H1 (cell line): ENCODE data around the gene SLX9. TPM values are rescaled to one million over a fixed set of nuclear protein-coding genes. Genes with fewer than 3 reads are reported as not detected.

Source experiments
- CTCF ChIA-PET: fragments of 300-600 bp; sonication (Branson Sonifier 250); formaldehyde crosslinking; loops from one replicate; lab custom pipeline; 2021; ENCODE audit not compliant: partially characterized antibody; lab: Charles Lee
- POLR2A ChIA-PET: fragments of 300-600 bp; sonication (Branson Sonifier 250); formaldehyde crosslinking; loops from one replicate; lab custom pipeline; 2021; ENCODE audit warnings: inconsistent platforms; ENCODE audit not compliant: partially characterized antibody; lab: Charles Lee
- DNase-seq, 2 experiments: peaks; one replicate each; pipeline versions ENCODE4 v3.0.0 to v3.0.0-alpha.2; 2010 to 2022; ENCODE audit warnings: low spot score in 2 of 2, low read depth in 1 of 2, mixed read lengths in 1 of 2
- FAIRE-seq: peaks from 2 replicates; lab custom pipeline; 2011; peaks lifted over from hg19 to GRCh38; lab: Jason Lieb, UNC
- H2AFZ ChIP-seq: 2 replicates; pipeline ENCODE4 v1.8.1; 2012; ENCODE audit warnings: low read length, inconsistent platforms
- H2AK5ac ChIP-seq: 2 replicates; pipeline ENCODE4 v1.6.1; 2013; ENCODE audit warnings: low read depth, low read length
- H2BK120ac ChIP-seq: replicated peaks from 2 replicates; pipeline ENCODE3; 2013; ENCODE audit warnings: low read depth, low read length, inconsistent platforms
- H2BK12ac ChIP-seq: 2 replicates; pipeline ENCODE4 v1.6.1; 2013; ENCODE audit warnings: low read depth, low read length
- H2BK15ac ChIP-seq: 2 replicates; pipeline ENCODE4 v1.6.1; 2013; ENCODE audit warnings: low read length
- H2BK20ac ChIP-seq: 2 replicates; pipeline ENCODE4 v1.6.1; 2013; ENCODE audit warnings: low read length
- H2BK5ac ChIP-seq: 2 replicates; pipeline ENCODE4 v1.6.1; 2013; ENCODE audit warnings: low read depth, low read length
- H3K14ac ChIP-seq: 2 replicates; pipeline ENCODE4 v1.6.1; 2013; ENCODE audit warnings: inconsistent platforms; ENCODE audit not compliant: insufficient read length
- H3K18ac ChIP-seq: 2 replicates; pipeline ENCODE4 v1.6.1; 2013; ENCODE audit warnings: low read length; ENCODE audit errors: extremely low read depth
- H3K23ac ChIP-seq: 2 replicates; pipeline ENCODE4 v1.6.1; 2013; ENCODE audit warnings: inconsistent platforms; ENCODE audit not compliant: insufficient read length
- H3K23me2 ChIP-seq: 2 replicates; pipeline ENCODE4 v1.6.1; 2013; ENCODE audit warnings: low read depth, low read length
- H3K27ac ChIP-seq: 2 replicates; pipeline ENCODE4 v1.6.1; 2011; ENCODE audit warnings: low read depth, low read length, inconsistent platforms
- H3K27me3 ChIP-seq, 4 experiments: replicated peaks in 1 of 4; 1 replicate in 1 of 4; 2 replicates in 3 of 4; pipeline versions ENCODE4 v1.6.1 to v1.8.1; 2011 to 2013; ENCODE audit warnings: low read length in 3 of 4, mild to moderate bottlenecking in 3 of 4, inconsistent platforms in 2 of 4, mixed read lengths in 2 of 4, moderate library complexity in 1 of 4; ENCODE audit not compliant: control insufficient read depth in 3 of 4, insufficient read depth in 3 of 4; ENCODE audit errors: extremely low read depth in 1 of 4
- H3K36me3 ChIP-seq, 4 experiments: 2 replicates each; pipeline versions ENCODE4 v1.6.1 to v1.8.1; 2011 to 2013; ENCODE audit warnings: mild to moderate bottlenecking in 4 of 4, low read length in 3 of 4, moderate library complexity in 2 of 4, control low read depth in 1 of 4, inconsistent platforms in 1 of 4; ENCODE audit not compliant: insufficient read depth in 4 of 4, control insufficient read depth in 2 of 4
- H3K4ac ChIP-seq: replicated peaks from 2 replicates; pipeline ENCODE3; 2013; ENCODE audit warnings: low read length, low read depth, mixed read lengths, inconsistent platforms; ENCODE audit not compliant: insufficient read length
- H3K4me1 ChIP-seq, 4 experiments: replicated peaks in 1 of 4; 1 replicate in 1 of 4; 2 replicates in 3 of 4; pipeline versions ENCODE4 v1.6.1 to v1.8.1; 2011 to 2013; ENCODE audit warnings: low read length in 3 of 4, inconsistent platforms in 2 of 4, mixed read lengths in 1 of 4; ENCODE audit not compliant: insufficient read depth in 4 of 4, control insufficient read depth in 3 of 4
- H3K4me2 ChIP-seq, 2 experiments: 2 replicates each; pipeline versions ENCODE4 v1.6.1 to v1.8.1; 2011 to 2013; ENCODE audit warnings: low read depth in 2 of 2, low read length in 2 of 2, control low read depth in 1 of 2, inconsistent platforms in 1 of 2, mild to moderate bottlenecking in 1 of 2; ENCODE audit not compliant: insufficient read depth in 1 of 2
- H3K4me3 ChIP-seq, 4 experiments: fragments of 200-600, 300-600 bp in 1 of 4; sonication (generic), shearing (Covaris generic), sonication (Bioruptor Twin) in 1 of 4; 2 replicates each; pipeline versions ENCODE4 v1.5.1 to v1.8.1; 2011 to 2016; ENCODE audit warnings: low read length in 4 of 4, low read depth in 3 of 4, control low read depth in 2 of 4, inconsistent platforms in 2 of 4, mild to moderate bottlenecking in 2 of 4, mixed read lengths in 1 of 4, moderate library complexity in 1 of 4; ENCODE audit not compliant: insufficient read depth in 2 of 4; ENCODE audit errors: extremely low read depth in 1 of 4
- H3K56ac ChIP-seq: replicated peaks from 2 replicates; pipeline ENCODE3; 2013; ENCODE audit warnings: low read depth, mild to moderate bottlenecking, mixed read lengths, low read length, inconsistent platforms; ENCODE audit not compliant: insufficient read length
- H3K79me1 ChIP-seq: 2 replicates; pipeline ENCODE4 v1.6.1; 2013; ENCODE audit warnings: low read depth, low read length, control low read depth
- H3K79me2 ChIP-seq, 2 experiments: 2 replicates each; pipeline versions ENCODE4 v1.6.1 to v1.8.1; 2012 to 2013; ENCODE audit warnings: low read length in 2 of 2, mild to moderate bottlenecking in 2 of 2, inconsistent platforms in 1 of 2; ENCODE audit not compliant: insufficient read depth in 2 of 2, control insufficient read depth in 1 of 2
- H3K9ac ChIP-seq, 4 experiments: replicated peaks in 1 of 4; 1 replicate in 1 of 4; 2 replicates in 3 of 4; pipeline versions ENCODE4 v1.6.1 to v1.8.1; 2011 to 2013; ENCODE audit warnings: low read depth in 3 of 4, low read length in 3 of 4, control low read depth in 2 of 4, mild to moderate bottlenecking in 2 of 4, moderate library complexity in 2 of 4, inconsistent platforms in 1 of 4; ENCODE audit errors: extremely low read depth in 1 of 4
- H3K9me3 ChIP-seq, 2 experiments: 2 replicates each; pipeline versions ENCODE4 v1.6.1 to v1.8.1; 2012 to 2013; ENCODE audit warnings: mild to moderate bottlenecking in 2 of 2, moderate library complexity in 2 of 2, control low read depth in 1 of 2, inconsistent platforms in 1 of 2, low read depth in 1 of 2, low read length in 1 of 2, mixed read lengths in 1 of 2; ENCODE audit not compliant: insufficient read depth in 2 of 2
- H4K20me1 ChIP-seq, 2 experiments: replicated peaks in 1 of 2; 2 replicates each; pipeline versions ENCODE3 to v1.8.1; 2011 to 2013; ENCODE audit warnings: inconsistent platforms in 2 of 2, low read length in 2 of 2, mild to moderate bottlenecking in 1 of 2; ENCODE audit not compliant: insufficient read depth in 2 of 2, control insufficient read depth in 1 of 2
- H4K5ac ChIP-seq: 2 replicates; pipeline ENCODE4 v1.6.1; 2013; ENCODE audit warnings: low read length, low read depth, mixed read lengths, inconsistent platforms; ENCODE audit not compliant: insufficient read length
- H4K8ac ChIP-seq: 2 replicates; pipeline ENCODE4 v1.8.0; 2013; ENCODE audit warnings: mild to moderate bottlenecking, moderate library complexity, low read length, inconsistent platforms; ENCODE audit not compliant: insufficient read depth; ENCODE audit errors: extremely low read depth
- H4K91ac ChIP-seq: replicated peaks from 2 replicates; pipeline ENCODE3; 2013; ENCODE audit warnings: low read length, mixed read lengths, inconsistent platforms; ENCODE audit not compliant: insufficient read length
- BRCA1 ChIP-seq: IDR thresholded peaks from 2 replicates; pipeline ENCODE4 v1.6.1; 2012; ENCODE audit warnings: low read depth, low read length, improper control_type of control experiment
- POLR2AphosphoS5 ChIP-seq: IDR thresholded peaks from 2 replicates; pipeline ENCODE4 v1.6.1; 2011; ENCODE audit warnings: low read depth, low read length
- YY1 ChIP-seq: IDR thresholded peaks from 2 replicates; pipeline ENCODE4 v1.6.1; 2011; ENCODE audit warnings: low read depth, mild to moderate bottlenecking, low read length
- WGBS, 2 experiments: shearing (Covaris generic) in 1 of 2; methylation state at CpG; one replicate each; pipeline versions ENCODE4 v1.1.6 to v1.1.7; 2013 to 2015; ENCODE audit warnings: low lambda C conversion rate in 2 of 2, mixed read lengths in 2 of 2, inconsistent platforms in 1 of 2, low coverage in 1 of 2, missing lambda C conversion rate in 1 of 2; ENCODE audit not compliant: insufficient replicate concordance in 2 of 2, insufficient coverage in 1 of 2, insufficient read length in 1 of 2; ENCODE audit errors: extremely low coverage in 1 of 2, missing lambda C conversion rate in 1 of 2; 5-methylcytosine and 5-hydroxymethylcytosine counted together
- polyA plus RNA-seq, 7 experiments: library from polyadenylated mRNA; depleted of rRNA in 3 of 7; stranded (reverse) in 5 of 7; unstranded in 2 of 7; fragments of >200 nt in 5 of 7; fragments of 200-250 nt in 2 of 7; gene quantifications; 1 replicate in 5 of 7; 2 replicates in 1 of 7; 4 replicates in 1 of 7; pipeline versions ENCODE4 v1.2.1 to v1.2.3, GENCODE V29; 2011 to 2013; ENCODE audit warnings: missing spikeins in 2 of 7, mixed read lengths in 2 of 7
- total RNA-seq: library from RNA; stranded (reverse); fragmentation: NEBNext Ultra II Directional; extraction: Animal tissue kit (Norgen Biotek cat#: 25700); gene quantifications from 2 replicates; pipeline ENCODE4 v1.2.1, GENCODE V29; 2021

The SLX9 gene
- total and polyA plus RNA-seq, 2 of the 8 experiments (the other 6 are each of a cell fraction or from before 2014, with no cell fraction given), result 17.7 to 57.3 TPM

GRCh38 chr21:44894687-44895302 lies 45.0 kb upstream of the SLX9 start:
- Histone ChIP-seq H3K23ac (no peak overlapping the region), H4K5ac (no peak overlapping the region), H4K8ac (no peak overlapping the region), H2BK15ac (no peak overlapping the region), H3K4me3 (no peak overlapping the region), H2BK5ac (no peak overlapping the region), H3K36me3 (no peaks in the 10 kb centered on the region), H3K9ac (peak overlapping the region in 1 of 4 experiments; percentile 25; a peak in 1 of 7 replicates), H3K23me2 (no peaks in the 10 kb centered on the region), H3K9me3 (no peaks in the 10 kb centered on the region), H2BK12ac (no peak overlapping the region), H2BK20ac (no peak overlapping the region), H3K56ac (no peak overlapping the region), H3K4me1 (peaks cover 0 to 4% (median 2%) of the 10 kb centered on the region in 4 experiments; a peak in 2 of 7 replicates), H3K14ac (no peak overlapping the region), H3K18ac (no peak overlapping the region), H3K4ac (no peak overlapping the region), H2BK120ac (no peak overlapping the region), H3K27ac (no peak overlapping the region), H2AK5ac (no peak overlapping the region), H4K20me1 (peaks cover 0 to 4% of the 10 kb centered on the region in 2 experiments), H3K79me2 (no peaks in the 10 kb centered on the region), H3K27me3 (no peaks in the 10 kb centered on the region; a peak in 1 of 7 replicates), H3K79me1 (no peaks in the 10 kb centered on the region), H4K91ac (no peak overlapping the region), H3K4me2 (no peak overlapping the region), H2AFZ (no peak overlapping the region)
- 86% methylated on average over 19 of the region's 19 CpGs; no CpG with 5 or more reads in 1 of the 2 experiments for WGBS, 2 experiments
- FAIRE-seq (no peak), DNase-seq (no peak)
- ChIA-PET CTCF (interaction anchor here (0.6 to 4.8 kb wide), 15 partner anchors 12 to 225 kb away, joined by 3 to 43 read pairs (median 4); no protein-coding TSS in a partner anchor), POLR2A (interaction anchor here (1.1 kb wide), 1 partner anchor 19 kb away, joined by 3 read pairs; no protein-coding TSS in a partner anchor)
- no peak for TF ChIP-seq YY1
- TF ChIP-seq POLR2AphosphoS5, result no peak
- TF ChIP-seq BRCA1, result no peak
